Dermis blood vessel endothelial cell (primary cell): ENCODE results near the gene ARL4A. TPM values are rescaled to one million over a fixed set of nuclear protein-coding genes. Genes with fewer than 3 reads are reported as not detected.
A peak's percentile ranks its signal among the peaks of the same experiment; 100 is the strongest.
"Not testable (repeated sequence)": the region's sequence is repeated elsewhere in the genome, so short reads cannot be mapped to it uniquely, and the experiment has no call there.

ENCODE experiments used
- DNase-seq: peaks from one replicate; pipeline ENCODE4 v3.0.0; 2010
- total RNA-seq: library from RNA; depleted of rRNA; stranded (reverse); fragments of >200 nt; gene quantifications from 2 replicates; pipeline ENCODE4 v1.2.3, GENCODE V29; 2014

The ARL4A gene
- total RNA-seq, 1 donor from 2014 or later: 334 TPM

- DNase-seq: no peak
Measured at GRCh38 chr7:12670000-12670729, 17.3 kb upstream of the ARL4A start.

GRCh38 chr7:12670743-12671520 is 16.5 kb upstream of the ARL4A start:
- DNase-seq: no peak

- not testable (repeated sequence) for DNase-seq
Measured at GRCh38 chr7:12673436-12673835, 14.0 kb upstream of the ARL4A start.

- no peak for DNase-seq
Measured at GRCh38 chr7:12674053-12674452, 13.4 kb upstream of the ARL4A start.

GRCh38 chr7:12674861-12675260 is 12.6 kb upstream of the ARL4A start:
- DNase-seq: peak; percentile 68

- peak; percentile 56 for DNase-seq
Measured at GRCh38 chr7:12683678-12684585, 3.5 kb upstream of the ARL4A start.

- DNase-seq: no peak
Measured at GRCh38 chr7:12684733-12685132, 2.7 kb upstream of the ARL4A start.

- peak; percentile 61 for DNase-seq
Measured at GRCh38 chr7:12685550-12685949, 1.9 kb upstream of the ARL4A start.

GRCh38 chr7:12686234-12686890 is 1.1 kb upstream of the ARL4A start:
- DNase-seq: peak; percentile 91

- DNase-seq: no peak
Measured at GRCh38 chr7:12687718-12688171, 312 bp downstream of the ARL4A start.

- DNase-seq: not testable (repeated sequence)
Measured at GRCh38 chr7:12688485-12689170, 1.2 kb downstream of the ARL4A start.

- no peak for DNase-seq
Measured at GRCh38 chr7:12689451-12689850, 2.0 kb downstream of the ARL4A start.

- no peak for DNase-seq
Measured at GRCh38 chr7:12690041-12690878, 2.8 kb downstream of the ARL4A start.

- not testable (repeated sequence) for DNase-seq
Measured at GRCh38 chr7:12691388-12691787, 4.0 kb downstream of the ARL4A start.

- DNase-seq: no peak
Measured at GRCh38 chr7:12692035-12692434, 4.6 kb downstream of the ARL4A start.

GRCh38 chr7:12692479-12693259 is 5.2 kb downstream of the ARL4A start:
- DNase-seq: no peak

GRCh38 chr7:12694817-12695216 is 7.4 kb downstream of the ARL4A start:
- DNase-seq: no peak

- no peak for DNase-seq
Measured at GRCh38 chr7:12695965-12696364, 8.5 kb downstream of the ARL4A start.

- DNase-seq: no peak
Measured at GRCh38 chr7:12699299-12699698, 11.9 kb downstream of the ARL4A start.

- DNase-seq: no peak
Measured at GRCh38 chr7:12701433-12701832, 14.0 kb downstream of the ARL4A start.
